ENCODE results near the gene EBI3. TPM values are rescaled to one million over a fixed set of nuclear protein-coding genes. Genes with fewer than 3 reads are reported as not detected.

Gene EBI3
- total and polyA plus RNA-seq, 2 of the 13 experiments (the other 11 are each of a cell fraction or from before 2014, with no cell fraction given), result 3.4 TPM; not detected in 1

DNA sequence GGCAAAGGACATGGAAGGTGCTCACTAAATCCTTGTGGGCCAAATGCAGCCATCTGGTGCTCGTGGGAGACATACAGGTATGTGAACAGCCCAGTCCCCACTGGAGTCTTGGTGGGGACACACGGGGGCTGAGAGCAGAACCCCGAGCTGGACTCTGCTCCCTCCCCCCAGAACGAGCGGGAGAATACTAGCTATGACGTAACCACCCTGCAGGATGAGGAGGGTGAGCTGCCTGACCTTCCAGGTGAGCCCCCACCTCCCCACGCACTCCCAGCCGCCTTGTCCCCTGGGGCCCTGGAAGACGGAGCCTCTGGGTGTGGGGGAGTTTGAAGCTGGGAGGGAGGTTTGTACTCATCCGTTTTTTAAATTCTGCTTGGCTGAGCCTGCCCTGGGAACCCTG is 13.5 kb upstream of the EBI3 start:
- H3K4me2 ChIP-seq (ENCODE audit: low read depth, low read length), result peak overlapping the region; percentile 23; the same call in 1 of the 2 replicates
- no peaks in the 10 kb centered on the region for H4K20me1 ChIP-seq (ENCODE audit: insufficient read depth, low read length)
- POLR2A ChIA-PET, result no interaction called here
- CTCF ChIA-PET (ENCODE audit: low intra/inter-chr PET ratio, low total read pairs), result no interaction called here
- no peaks in the 10 kb centered on the region for H3K9me3 ChIP-seq (ENCODE audit: low read length)
- no peak for FAIRE-seq
- peak overlapping the region in 1 of 3 experiments; percentile 1; a peak in 1 of 6 replicates for H3K4me3 ChIP-seq (replicated peaks in 1 of 3; ENCODE audit: insufficient read depth in 1 of 3, low read depth in 2 of 3, low read length in 3 of 3)
- no TSS peak for BruUV-seq (replicated peaks)
- peaks cover 0 to 19% of the 10 kb centered on the region in 2 experiments; a peak in 4 of 5 replicates for H3K27me3 ChIP-seq (ENCODE audit: control insufficient read depth in 1 of 2, insufficient read depth in 2 of 2, low read length in 2 of 2)
- H3K9ac ChIP-seq (ENCODE audit: insufficient read depth, low read depth, low read length), result no peak overlapping the region
- H3K27ac ChIP-seq (ENCODE audit: extremely low read length, insufficient read depth, low read length), result no peak overlapping the region
- ATAC-seq, result no peak
- H2AFZ ChIP-seq (ENCODE audit: low read length), result no peak overlapping the region
- WGBS (ENCODE audit: low lambda C conversion rate), result 20% methylated on average over 1 of the region's 10 CpGs
- peaks cover 24% of the 10 kb centered on the region for H3K4me1 ChIP-seq (ENCODE audit: insufficient read depth, low read length)
- DNase-seq (ENCODE audit: low spot score), result no peak
- no peaks in the 10 kb centered on the region for H3K79me2 ChIP-seq (ENCODE audit: insufficient read depth, low read length)
- H3K36me3 ChIP-seq (replicated peaks in 1 of 2; ENCODE audit: control insufficient read depth in 1 of 2, insufficient read depth in 2 of 2, low read length in 2 of 2), result no peaks in the 10 kb centered on the region
- intact Hi-C loops (cut with micrococcal nuclease; ENCODE audit: unreplicated experiment) (no loop called here), in situ Hi-C loops (cut with HindIII; ENCODE audit: extremely low pct_ligation_motif_present, low pct_unique_long_range_greater_than_20kb) (loop anchor here (25.0 kb wide), 1 partner anchor 354 kb away; the partner anchor contains the start of gene ZFR2)
- TF ChIP-seq CREB1 (IDR thresholded peaks at IDR 0.05), result peak; percentile 61
- TF ChIP-seq CREB1 (CRISPR knock-in tag; IDR thresholded peaks at IDR 0.05), result no peak
- TF ChIP-seq, protein P1, sequence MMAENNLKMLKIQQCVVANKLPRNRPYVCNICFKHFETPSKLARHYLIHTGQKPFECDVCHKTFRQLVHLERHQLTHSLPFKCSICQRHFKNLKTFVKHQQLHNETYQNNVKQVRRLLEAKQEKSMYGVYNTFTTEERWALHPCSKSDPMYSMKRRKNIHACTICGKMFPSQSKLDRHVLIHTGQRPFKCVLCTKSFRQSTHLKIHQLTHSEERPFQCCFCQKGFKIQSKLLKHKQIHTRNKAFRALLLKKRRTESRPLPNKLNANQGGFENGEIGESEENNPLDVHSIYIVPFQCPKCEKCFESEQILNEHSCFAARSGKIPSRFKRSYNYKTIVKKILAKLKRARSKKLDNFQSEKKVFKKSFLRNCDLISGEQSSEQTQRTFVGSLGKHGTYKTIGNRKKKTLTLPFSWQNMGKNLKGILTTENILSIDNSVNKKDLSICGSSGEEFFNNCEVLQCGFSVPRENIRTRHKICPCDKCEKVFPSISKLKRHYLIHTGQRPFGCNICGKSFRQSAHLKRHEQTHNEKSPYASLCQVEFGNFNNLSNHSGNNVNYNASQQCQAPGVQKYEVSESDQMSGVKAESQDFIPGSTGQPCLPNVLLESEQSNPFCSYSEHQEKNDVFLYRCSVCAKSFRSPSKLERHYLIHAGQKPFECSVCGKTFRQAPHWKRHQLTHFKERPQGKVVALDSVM (CRISPR knock-in tag; IDR thresholded peaks at IDR 0.05), result 0 out of 2 replicates have a peak, but pooled peaks have one; percentile 64
- no peak for TF ChIP-seq RELA (CRISPR knock-in tag; IDR thresholded peaks at IDR 0.05)
- TF ChIP-seq SYNCRIP (IDR thresholded peaks at IDR 0.05; ENCODE audit: insufficient read depth, low read depth, low read length), result no peak
- TF ChIP-seq ATF7 (IDR thresholded peaks at IDR 0.05), result peak; percentile 84
- no peak for TF ChIP-seq ATF7 (CRISPR knock-in tag; IDR thresholded peaks at IDR 0.05)
- peak; percentile 49; the same call in 1 of the 2 replicates for TF ChIP-seq PATZ1 (CRISPR knock-in tag; IDR thresholded peaks at IDR 0.05)
- TF ChIP-seq, protein P2, sequence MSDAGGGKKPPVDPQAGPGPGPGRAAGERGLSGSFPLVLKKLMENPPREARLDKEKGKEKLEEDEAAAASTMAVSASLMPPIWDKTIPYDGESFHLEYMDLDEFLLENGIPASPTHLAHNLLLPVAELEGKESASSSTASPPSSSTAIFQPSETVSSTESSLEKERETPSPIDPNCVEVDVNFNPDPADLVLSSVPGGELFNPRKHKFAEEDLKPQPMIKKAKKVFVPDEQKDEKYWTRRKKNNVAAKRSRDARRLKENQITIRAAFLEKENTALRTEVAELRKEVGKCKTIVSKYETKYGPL (CRISPR knock-in tag; IDR thresholded peaks at IDR 0.05), result no peak
- no peak for TF ChIP-seq RNF219 (CRISPR knock-in tag; IDR thresholded peaks at IDR 0.05)
- TF ChIP-seq ZNF891 (CRISPR knock-in tag; IDR thresholded peaks at IDR 0.05), result no peak
